Stimulated activated CD8-positive, alpha-beta memory T cell treated with anti-CD3 and anti-CD28 coated beads, Interleukin-12 subunit alpha, Interleukin-12 subunit beta, amount 100 ng/mL, for 24 hours (primary cell): ENCODE data around the gene AMH.

ENCODE experiments used
- DNase-seq: peaks from one replicate; pipeline ENCODE4 v3.0.0-alpha.2; 2020; ENCODE audit errors: extremely low read depth

The AMH gene

DNA sequence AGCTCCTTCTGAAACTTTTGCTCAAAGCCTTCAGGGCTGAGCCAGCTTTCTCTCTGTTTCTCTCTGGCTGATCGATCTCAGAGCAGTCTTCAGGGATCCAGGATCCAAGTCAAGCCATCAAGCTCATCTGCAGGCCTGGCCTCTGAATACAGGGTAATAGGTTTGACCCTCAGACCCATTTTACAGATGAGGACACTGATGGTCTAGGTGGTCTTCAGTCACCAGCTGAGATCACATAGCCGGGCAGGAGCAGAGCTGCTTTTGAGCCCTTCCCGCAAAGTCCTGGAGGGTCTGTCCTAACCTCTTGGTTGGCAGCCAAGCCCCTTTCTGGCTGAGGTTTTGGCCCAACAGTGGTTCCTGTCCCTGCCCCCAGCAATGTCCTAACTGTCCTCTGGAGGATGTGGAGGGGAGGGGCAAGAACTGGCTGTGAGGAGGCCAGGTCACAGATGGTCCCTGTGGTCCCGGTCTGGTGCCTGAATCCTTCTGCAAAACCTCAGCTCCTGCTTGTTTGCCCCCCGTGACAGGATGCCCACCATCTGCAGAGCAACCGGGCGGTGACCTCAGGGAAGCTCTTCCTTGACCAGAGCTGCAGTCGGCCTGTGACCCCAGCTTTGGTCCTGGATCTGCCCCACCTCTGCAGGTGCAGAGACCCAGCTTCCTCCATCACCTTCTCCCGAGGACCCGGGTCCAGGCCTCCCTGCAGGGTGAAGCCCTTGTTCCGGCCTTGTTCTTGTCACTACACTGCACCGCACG is 38.6 kb downstream of the AMH start:
- DNase-seq: no peak

DNA sequence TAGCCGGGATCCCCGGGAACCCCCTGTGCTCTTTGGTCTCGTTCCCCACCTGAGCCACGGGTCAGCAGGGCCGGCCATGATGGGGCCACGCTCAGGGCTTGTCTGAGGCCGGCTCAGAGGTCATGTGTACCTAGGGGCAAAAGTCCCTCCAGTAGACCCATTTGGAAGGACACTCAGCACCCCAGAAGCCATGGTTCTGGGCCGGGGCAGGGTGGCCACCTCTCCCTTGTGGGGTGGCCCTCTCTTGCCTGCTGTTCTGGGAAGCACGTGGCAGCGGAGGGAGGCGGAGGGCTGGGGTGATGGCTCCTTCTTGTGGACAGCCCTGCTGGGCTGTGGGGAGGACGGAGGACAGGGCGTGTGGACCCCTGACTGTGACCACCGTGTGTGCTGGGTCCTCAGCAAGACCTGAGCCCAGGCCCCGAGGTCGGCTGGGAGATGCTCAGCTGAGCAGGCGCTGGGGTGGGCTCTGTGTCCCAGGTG is 39.3 kb downstream of the AMH start:
- DNase-seq: no peak

DNA sequence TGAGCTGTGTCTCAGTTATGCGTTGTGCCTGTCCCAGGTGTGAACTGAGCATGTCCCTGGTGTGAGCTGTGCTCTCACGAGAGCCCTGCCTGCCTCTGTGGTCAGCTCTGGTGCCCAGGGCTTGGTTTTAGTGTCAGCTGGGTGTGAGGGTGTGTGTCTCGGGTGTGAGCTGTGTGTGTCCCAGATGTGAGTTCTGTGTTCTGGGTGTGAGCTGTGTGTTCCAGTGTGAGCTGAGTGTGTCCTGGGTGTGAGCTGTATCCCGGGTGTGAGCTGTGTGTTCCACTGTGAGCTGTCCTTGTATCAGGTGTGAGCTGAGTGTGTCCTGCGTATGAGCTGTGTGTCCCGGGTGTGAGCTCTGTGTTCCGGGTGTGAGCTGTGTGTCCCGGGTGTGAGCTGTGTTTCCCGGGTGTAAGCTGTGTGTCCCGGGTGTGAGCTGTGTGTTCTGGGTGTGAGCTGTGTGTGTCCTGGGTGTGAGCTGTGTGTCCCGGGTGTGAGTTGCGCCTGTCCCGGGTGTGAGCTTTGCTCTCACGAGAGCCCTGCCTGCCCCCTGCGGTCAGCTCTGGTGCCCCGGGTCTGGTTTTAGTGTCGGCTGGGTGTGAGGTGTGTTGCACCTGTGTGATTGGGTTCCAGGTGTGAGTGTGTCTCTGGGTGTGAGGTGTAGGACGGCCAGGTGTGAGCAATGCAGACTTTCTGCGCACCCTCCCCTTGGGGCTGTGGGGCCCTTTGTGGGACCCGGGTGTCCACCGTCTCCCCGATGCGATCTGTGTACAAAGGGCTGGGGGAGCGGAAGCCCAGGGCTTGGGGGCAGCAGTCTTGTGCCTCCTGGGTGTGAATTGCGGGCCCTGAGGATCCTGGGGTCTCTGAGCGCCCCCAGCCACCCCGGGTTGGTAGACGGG is 39.9 kb downstream of the AMH start:
- DNase-seq: no peak

DNA sequence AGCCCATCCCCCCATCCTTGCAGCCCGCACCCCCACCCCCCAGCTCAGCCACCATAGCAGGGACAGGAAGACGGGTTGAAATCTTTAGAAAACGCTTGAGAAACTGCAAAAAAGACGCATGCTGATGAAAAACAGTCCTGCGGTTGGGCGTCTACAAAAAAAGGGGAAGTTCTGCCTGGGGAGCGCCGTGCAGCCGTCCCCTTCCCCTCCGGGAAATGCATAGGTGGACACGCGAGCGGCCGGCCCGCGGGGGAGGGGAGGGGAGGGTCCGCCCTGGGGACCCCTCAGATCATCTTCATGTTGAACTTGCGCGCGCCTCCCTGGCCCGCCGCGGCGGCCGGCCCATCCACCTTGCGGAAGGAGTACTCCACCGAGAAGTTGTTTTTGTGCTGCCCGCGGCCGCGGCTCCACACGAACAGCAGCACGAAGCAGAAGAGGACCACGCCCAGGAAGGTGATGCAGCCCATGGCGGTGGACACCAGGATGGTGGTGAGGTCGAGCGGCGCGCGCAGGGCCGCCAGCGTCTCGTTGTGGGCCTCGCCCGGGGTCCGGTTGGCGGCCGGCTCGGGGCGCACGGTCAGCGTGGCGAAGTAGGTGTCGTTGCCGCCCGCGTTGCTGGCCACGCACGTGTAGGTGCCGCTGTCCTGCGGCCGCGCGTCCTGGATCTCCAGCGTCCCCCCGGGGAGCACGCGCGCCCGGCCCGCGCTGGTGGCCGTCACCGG is 40.8 kb downstream of the AMH start:
- DNase-seq: no peak

DNA sequence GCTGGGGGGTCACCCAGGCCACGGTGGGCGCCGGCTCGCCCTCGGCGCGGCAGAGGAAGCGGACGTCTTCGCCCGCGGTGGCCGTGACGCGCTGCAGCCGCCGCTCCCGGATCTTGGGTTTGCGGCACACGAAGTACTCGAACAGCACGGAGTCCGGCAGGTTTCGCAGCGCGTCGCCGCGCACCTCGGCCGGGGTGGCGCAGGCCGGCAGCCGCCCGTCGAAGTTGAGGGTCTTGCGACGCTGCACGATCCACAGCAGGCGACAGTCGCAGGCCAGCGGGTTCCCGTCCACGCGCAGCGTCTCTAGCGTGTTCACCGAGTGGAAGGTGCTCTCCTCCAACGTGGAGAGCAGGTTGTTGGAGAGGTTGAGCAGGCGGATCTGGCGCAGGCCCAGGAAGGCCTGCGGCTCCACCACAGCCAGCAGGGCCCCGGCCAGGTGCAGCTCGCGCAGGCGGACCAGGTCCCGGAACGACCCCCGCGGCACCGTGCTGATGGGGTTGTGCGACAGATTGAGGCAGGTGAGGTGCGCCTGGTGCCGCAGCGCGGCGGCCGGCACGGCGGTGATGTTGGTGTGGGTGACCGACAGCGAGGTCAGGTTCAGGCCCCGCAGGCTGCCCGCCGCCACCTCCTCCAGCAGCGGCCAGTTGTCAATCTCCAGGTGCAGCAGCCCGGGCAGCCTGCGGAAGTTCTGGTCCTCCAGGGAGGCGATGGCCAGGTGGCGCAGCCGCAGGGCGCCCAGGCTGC is 41.5 kb downstream of the AMH start:
- no peak for DNase-seq

DNA sequence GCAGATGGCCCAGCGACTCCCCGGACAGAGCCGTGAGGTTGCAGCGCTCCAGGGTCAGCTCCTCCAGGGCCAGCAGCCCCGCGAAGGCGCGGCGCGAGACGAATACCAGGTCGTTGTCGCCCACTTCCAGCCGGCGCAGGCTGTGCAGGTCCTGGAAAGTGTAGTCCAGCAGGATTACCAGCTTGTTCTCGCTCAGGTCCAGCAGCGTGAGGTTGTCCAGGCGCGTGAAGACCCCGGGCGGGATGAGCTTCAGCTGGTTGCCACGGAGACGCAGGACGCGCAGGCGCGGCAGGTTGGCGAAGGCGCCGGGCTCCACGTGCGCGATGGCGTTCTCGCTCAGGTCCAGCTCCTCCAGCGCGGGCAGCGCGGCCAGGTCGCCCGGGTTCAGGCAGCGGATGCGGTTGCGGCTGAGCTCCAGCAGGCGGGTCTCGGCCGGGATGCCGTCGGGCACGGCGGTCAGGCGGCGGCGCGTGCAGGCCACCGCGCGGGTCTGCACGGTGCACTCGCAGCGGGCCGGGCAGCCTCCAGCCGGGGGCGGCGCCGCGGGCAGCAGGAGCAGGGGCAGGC is 42.1 kb downstream of the AMH start:
- DNase-seq: no peak

DNA sequence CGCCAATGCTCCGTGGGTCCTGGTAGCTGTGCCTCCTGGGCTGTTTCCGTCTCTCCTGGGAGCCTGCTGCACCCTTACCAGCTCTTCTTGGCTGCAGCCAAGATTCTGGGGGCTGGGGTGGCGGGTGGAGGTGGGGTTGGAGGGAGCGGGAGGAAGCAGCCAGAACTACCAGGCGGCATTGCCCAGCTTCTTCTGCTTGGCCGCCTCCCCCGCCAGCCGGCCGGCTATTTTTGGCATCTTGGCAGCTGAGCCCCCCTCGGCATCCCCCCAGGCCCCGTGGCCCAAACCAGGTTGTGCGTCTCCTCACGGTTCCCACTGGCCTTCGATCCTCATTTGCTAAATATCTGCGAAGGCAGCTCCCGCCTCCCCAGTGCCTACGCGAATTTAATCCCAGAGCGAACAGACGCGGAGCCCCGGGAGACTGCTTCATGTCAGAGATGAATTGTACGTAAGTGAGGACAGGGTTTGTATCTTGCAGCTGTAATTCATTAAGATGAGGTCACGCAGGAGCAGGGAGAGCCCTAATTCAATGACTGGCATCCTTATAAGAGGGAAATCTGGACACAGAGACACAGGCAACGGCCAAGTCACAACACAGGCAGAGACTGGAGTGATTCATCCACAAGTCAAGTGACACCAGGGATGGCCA is 45.7 kb downstream of the AMH start:
- DNase-seq: no peak

DNA sequence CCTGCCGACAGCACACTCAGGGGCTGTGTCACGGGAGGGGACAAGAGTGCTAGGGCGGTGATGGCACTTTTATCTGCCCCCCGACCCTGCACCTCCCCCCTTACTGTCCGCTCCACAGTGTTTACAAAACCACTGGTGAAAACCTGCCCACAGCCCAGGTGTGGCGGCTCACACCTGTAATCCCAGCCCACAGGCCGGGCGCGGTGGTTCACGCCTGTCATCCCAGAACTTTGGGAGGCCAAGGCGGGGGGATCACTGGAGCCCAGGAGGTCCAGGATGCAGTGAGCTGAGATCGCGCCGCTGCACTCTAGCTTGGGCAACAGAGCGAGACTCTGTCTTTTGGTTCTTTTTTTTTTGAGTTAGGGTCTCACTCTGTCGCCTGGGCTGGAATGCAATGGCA is 47.0 kb downstream of the AMH start:
- DNase-seq: no peak

DNA sequence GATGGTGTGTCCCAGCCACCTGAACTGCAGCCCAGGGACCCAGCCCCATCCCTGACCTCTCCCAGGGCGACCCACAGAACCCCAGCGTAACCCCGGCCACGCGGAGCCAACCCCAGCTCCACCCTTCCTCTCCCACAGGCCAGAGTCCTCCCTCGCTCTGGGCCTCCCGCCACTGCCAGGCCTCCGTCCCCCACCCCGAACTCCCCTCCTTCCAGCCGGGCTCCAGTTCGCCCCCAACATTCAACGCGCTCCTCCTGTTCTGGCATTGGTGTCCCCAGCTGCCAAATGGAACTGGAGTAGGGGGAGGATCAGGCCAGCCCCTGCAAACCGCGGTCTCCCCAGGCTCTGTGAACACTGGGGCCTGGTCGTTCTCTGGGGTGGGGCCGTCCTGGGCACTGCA is 51.4 kb downstream of the AMH start:
- DNase-seq: no peak
